Measurements from ENCODE around the gene GGT6. TPM values are rescaled to one million over a fixed set of nuclear protein-coding genes. Genes with fewer than 3 reads are reported as not detected.

Gene GGT6
- polyA plus RNA-seq, 1 of the 3 experiments (the other 2 are of a cell fraction), result not detected

DNA sequence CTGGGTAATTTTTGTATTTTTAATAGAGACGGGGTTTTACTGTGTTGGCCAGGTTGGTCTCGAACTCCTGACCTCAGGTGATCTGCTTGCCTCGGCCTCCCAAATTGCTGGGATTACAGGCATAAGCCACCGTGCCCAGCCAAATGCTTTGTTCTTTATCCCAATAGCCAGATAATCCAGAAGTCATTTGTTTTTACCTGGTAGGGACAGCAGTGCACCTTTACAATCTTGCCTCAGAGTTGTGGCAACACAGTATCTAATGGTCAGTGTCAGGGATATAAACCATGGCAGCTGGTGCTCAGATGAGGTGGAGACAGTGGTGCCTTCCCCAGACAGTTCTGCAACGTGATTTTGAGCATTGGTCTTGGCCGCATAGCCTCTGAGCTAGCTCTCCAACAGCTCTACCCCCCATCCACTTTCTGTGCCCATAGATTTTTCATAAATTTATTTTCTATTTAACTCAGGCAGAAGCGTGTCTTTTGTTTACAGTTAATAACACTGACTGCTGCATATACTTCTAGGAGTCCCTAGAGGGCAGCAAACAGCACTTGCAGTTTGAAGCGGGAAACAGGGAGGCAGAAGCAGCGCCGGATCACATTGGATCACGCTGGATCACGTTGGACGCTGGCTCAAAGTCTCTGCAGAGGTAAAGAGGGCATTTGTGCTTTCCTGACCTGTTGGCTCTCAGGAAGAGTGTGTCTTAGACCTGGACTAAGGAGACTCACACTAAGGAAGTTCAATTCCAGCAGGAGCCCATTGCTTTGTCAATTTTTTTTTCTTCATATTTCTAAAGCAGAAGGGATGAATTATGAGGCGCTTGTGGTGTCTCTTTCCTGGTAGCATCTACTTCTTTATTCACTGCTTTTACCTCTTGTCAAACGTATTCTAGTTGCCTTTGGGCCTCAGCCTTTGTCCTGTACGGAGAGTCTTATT is 5.1 kb upstream of the GGT6 start (continued):
- TF ChIP-seq REST (IDR thresholded peaks at IDR 0.05; ENCODE audit: low read depth, low read length) (no peak), RXRA (IDR thresholded peaks at IDR 0.05; ENCODE audit: borderline replicate concordance, low read depth) (no peak), NRF1 (IDR thresholded peaks at IDR 0.05; ENCODE audit: low read depth, low read length) (no peak), CHD2 (IDR thresholded peaks at IDR 0.05; ENCODE audit: low read length, partially characterized antibody) (peak; percentile 69), TCF12 (IDR thresholded peaks at IDR 0.05) (no peak)
- TF ChIP-seq, protein P1, sequence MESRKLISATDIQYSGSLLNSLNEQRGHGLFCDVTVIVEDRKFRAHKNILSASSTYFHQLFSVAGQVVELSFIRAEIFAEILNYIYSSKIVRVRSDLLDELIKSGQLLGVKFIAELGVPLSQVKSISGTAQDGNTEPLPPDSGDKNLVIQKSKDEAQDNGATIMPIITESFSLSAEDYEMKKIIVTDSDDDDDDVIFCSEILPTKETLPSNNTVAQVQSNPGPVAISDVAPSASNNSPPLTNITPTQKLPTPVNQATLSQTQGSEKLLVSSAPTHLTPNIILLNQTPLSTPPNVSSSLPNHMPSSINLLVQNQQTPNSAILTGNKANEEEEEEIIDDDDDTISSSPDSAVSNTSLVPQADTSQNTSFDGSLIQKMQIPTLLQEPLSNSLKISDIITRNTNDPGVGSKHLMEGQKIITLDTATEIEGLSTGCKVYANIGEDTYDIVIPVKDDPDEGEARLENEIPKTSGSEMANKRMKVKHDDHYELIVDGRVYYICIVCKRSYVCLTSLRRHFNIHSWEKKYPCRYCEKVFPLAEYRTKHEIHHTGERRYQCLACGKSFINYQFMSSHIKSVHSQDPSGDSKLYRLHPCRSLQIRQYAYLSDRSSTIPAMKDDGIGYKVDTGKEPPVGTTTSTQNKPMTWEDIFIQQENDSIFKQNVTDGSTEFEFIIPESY (IDR thresholded peaks at IDR 0.05; ENCODE audit: borderline replicate concordance, low read depth), result peak; percentile 32; the same call in 1 of the 2 replicates
- TF ChIP-seq, protein P2, sequence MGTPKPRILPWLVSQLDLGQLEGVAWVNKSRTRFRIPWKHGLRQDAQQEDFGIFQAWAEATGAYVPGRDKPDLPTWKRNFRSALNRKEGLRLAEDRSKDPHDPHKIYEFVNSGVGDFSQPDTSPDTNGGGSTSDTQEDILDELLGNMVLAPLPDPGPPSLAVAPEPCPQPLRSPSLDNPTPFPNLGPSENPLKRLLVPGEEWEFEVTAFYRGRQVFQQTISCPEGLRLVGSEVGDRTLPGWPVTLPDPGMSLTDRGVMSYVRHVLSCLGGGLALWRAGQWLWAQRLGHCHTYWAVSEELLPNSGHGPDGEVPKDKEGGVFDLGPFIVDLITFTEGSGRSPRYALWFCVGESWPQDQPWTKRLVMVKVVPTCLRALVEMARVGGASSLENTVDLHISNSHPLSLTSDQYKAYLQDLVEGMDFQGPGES (IDR thresholded peaks at IDR 0.05; ENCODE audit: low read depth, low read length), result no peak

DNA sequence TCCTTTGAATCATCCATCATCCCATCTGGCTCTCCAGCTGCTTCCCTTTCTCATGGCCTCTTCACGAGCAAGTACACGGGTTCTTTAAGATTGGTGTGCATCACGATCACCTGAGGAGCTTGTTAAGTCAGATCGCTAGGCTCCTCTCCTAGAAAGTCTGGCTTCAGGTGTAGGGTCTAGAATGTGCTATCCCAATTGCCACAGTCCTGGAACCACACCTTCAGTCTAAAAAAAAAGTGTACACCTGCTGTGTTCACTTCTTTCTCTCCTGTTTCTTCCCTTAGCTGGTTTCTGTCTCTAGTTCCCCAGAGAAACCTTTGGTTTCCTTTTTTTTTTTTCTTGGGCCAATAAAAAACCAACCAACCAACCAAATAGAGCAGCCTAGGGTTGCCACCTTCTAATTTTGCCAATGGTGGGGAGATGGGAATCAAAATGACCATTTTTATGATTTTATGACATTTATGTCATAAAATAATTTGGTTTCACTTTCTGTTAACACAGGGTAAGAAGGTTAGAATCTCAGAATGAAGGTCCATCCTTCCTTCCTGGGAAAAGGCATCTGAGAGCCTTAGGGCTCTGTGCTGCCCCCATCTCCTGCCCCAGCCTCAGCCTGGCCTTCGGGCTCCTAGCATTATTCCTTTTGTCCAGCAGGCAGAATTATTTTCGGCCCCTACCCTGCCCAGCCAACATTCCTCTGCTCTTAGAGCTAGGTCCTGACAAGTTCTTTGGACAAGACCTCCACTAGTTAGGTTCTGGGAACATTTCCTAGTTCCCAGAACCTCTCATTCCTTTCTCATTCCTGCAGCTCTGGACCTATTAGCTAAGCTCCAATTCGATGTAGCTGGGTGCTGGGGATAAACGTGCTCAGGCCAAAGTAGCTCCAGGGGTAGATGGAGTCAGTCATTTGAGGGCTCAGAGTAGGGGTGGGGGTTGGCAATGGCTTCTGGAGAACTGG is 1.9 kb upstream of the GGT6 start:
- H3K27ac ChIP-seq (ENCODE audit: low read depth in 2 of 2, low read length in 1 of 2), result no peak overlapping the region
- CTCF ChIA-PET, result interaction anchor here (0.7 to 3.4 kb wide), 3 partner anchors 8 to 142 kb away, joined by 3 to 18 read pairs (median 7); no protein-coding TSS in a partner anchor
- H3K36me3 ChIP-seq (replicated peaks in 1 of 2; ENCODE audit: control insufficient read depth in 1 of 2, insufficient read depth in 2 of 2, low read length in 1 of 2), result no peaks in the 10 kb centered on the region
- POLR2A ChIA-PET, result no interaction called here
- H3K9ac ChIP-seq, result no peak overlapping the region
- no peaks in the 10 kb centered on the region for H4K20me1 ChIP-seq (ENCODE audit: insufficient read depth)
- WGBS (ENCODE audit: low lambda C conversion rate), result 66% methylated on average over 8 of the region's 8 CpGs
- H3F3A ChIP-seq (replicated peaks; ENCODE audit: insufficient read depth), result no peaks in the 10 kb centered on the region
- peak overlapping the region; percentile 34; the same call in 1 of the 2 replicates for H3K4me2 ChIP-seq
- no peaks in the 10 kb centered on the region for H3K9me2 ChIP-seq
- H3K79me2 ChIP-seq (ENCODE audit: insufficient read depth), result no peaks in the 10 kb centered on the region
- H3K9me3 ChIP-seq, result no peaks in the 10 kb centered on the region
- no peak for DNase-seq
- H3K4me3 ChIP-seq (ENCODE audit: low read depth in 2 of 2, low read length in 1 of 2), result no peak overlapping the region
- H3K4me1 ChIP-seq (ENCODE audit: control insufficient read depth in 1 of 2, insufficient read depth in 2 of 2, low read depth in 1 of 2, low read length in 1 of 2), result no peaks in the 10 kb centered on the region
- no peaks in the 10 kb centered on the region for H3K27me3 ChIP-seq (ENCODE audit: insufficient read depth)
- no peak overlapping the region; the same call in 1 of the 2 replicates for H2AFZ ChIP-seq (ENCODE audit: low read depth)
- no peak for TF ChIP-seq TAF1 (IDR thresholded peaks at IDR 0.05; ENCODE audit: borderline replicate concordance, low read depth, low read length)
- TF ChIP-seq SMC3 (IDR thresholded peaks at IDR 0.05; ENCODE audit: low read depth, low read length), result no peak
- no peak for TF ChIP-seq POLR2AphosphoS5 (IDR thresholded peaks at IDR 0.05; ENCODE audit: low read depth, low read length)
- TF ChIP-seq MXI1 (IDR thresholded peaks at IDR 0.05; ENCODE audit: low read depth, low read length), result no peak
- no peak for TF ChIP-seq ELF1 (IDR thresholded peaks at IDR 0.05)
- no peak for TF ChIP-seq RFX5 (IDR thresholded peaks at IDR 0.05; ENCODE audit: low read length)
- TF ChIP-seq, protein P3, sequence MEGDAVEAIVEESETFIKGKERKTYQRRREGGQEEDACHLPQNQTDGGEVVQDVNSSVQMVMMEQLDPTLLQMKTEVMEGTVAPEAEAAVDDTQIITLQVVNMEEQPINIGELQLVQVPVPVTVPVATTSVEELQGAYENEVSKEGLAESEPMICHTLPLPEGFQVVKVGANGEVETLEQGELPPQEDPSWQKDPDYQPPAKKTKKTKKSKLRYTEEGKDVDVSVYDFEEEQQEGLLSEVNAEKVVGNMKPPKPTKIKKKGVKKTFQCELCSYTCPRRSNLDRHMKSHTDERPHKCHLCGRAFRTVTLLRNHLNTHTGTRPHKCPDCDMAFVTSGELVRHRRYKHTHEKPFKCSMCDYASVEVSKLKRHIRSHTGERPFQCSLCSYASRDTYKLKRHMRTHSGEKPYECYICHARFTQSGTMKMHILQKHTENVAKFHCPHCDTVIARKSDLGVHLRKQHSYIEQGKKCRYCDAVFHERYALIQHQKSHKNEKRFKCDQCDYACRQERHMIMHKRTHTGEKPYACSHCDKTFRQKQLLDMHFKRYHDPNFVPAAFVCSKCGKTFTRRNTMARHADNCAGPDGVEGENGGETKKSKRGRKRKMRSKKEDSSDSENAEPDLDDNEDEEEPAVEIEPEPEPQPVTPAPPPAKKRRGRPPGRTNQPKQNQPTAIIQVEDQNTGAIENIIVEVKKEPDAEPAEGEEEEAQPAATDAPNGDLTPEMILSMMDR (IDR thresholded peaks at IDR 0.05), result no peak
- TF ChIP-seq, protein P4, sequence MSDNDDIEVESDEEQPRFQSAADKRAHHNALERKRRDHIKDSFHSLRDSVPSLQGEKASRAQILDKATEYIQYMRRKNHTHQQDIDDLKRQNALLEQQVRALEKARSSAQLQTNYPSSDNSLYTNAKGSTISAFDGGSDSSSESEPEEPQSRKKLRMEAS (IDR thresholded peaks at IDR 0.05; ENCODE audit: low read depth), result no peak
- no peak for TF ChIP-seq EP300 (IDR thresholded peaks at IDR 0.05; ENCODE audit: borderline replicate concordance in 1 of 2, low read depth in 1 of 2, low read length in 1 of 2)
- no peak for TF ChIP-seq NFIC (IDR thresholded peaks at IDR 0.05; ENCODE audit: borderline replicate concordance)
- no peak for TF ChIP-seq FOXM1 (IDR thresholded peaks at IDR 0.05; ENCODE audit: low read depth)
- no peak for TF ChIP-seq FOSL2 (IDR thresholded peaks at IDR 0.05; ENCODE audit: borderline replicate concordance, low read depth)

All from SK-N-SH (cell line).